ENCODE results near the gene MRPL38.
"Not testable (repeated sequence)": the region's sequence is repeated elsewhere in the genome, so short reads cannot be mapped to it uniquely, and the experiment has no call there.

DNA sequence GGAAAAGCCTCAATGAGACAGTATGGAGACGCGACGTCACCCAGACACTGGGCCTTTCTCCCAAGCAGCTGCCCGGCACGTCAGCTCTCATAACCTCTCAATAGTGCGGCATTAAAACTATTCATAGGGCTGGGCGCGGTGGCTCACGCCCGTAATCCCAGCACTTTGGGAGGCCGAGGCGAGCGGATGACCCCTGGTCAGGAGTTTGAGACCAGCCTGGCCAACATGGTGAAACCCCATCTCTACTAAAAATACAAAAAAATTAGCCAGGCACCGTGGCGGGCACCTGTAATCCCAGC is 53.0 kb downstream of the MRPL38 start:
- TF ChIP-seq CTCF (IDR thresholded peaks at IDR 0.05 in 2 of 3, conservative IDR thresholded peaks at IDR 0.05 in 1 of 3; ENCODE audit: borderline replicate concordance in 1 of 3, insufficient read depth in 1 of 3, low read depth in 2 of 3, low read length in 2 of 3); CBX3 (IDR thresholded peaks at IDR 0.05; ENCODE audit: low read depth); CEBPB (IDR thresholded peaks at IDR 0.05; ENCODE audit: low read depth); POLR2AphosphoS5 (IDR thresholded peaks at IDR 0.05; ENCODE audit: low read depth, low read length); EZH2 (IDR thresholded peaks at IDR 0.05); FOSL1 (IDR thresholded peaks at IDR 0.05; ENCODE audit: low read depth); ZNF274 (IDR thresholded peaks at IDR 0.05; ENCODE audit: low read depth, low read length); EZH2phosphoT487 (IDR thresholded peaks at IDR 0.05; ENCODE audit: borderline replicate concordance); TCF7L2 (IDR thresholded peaks at IDR 0.05; ENCODE audit: borderline replicate concordance, extremely low read depth, insufficient read depth, insufficient read length); POLR2A (IDR thresholded peaks at IDR 0.05; ENCODE audit: borderline replicate concordance, extremely low read depth, insufficient read depth, insufficient read length); YY1 (IDR thresholded peaks at IDR 0.05; ENCODE audit: extremely low read depth, insufficient replicate concordance, low read depth, low read length); MAX (IDR thresholded peaks at IDR 0.05); SP1 (IDR thresholded peaks at IDR 0.05; ENCODE audit: low read depth): not testable (repeated sequence)
